HG02642 (cell line): ENCODE data around the gene LIX1L.

Experiments
- ATAC-seq: cut with Tn5 transposase; IDR thresholded peaks from one replicate; pipeline ENCODE4 v1.9.1; 2021; ENCODE audit warnings: mild to moderate bottlenecking; ENCODE audit not compliant: unreplicated experiment, poor library complexity

Gene LIX1L

DNA sequence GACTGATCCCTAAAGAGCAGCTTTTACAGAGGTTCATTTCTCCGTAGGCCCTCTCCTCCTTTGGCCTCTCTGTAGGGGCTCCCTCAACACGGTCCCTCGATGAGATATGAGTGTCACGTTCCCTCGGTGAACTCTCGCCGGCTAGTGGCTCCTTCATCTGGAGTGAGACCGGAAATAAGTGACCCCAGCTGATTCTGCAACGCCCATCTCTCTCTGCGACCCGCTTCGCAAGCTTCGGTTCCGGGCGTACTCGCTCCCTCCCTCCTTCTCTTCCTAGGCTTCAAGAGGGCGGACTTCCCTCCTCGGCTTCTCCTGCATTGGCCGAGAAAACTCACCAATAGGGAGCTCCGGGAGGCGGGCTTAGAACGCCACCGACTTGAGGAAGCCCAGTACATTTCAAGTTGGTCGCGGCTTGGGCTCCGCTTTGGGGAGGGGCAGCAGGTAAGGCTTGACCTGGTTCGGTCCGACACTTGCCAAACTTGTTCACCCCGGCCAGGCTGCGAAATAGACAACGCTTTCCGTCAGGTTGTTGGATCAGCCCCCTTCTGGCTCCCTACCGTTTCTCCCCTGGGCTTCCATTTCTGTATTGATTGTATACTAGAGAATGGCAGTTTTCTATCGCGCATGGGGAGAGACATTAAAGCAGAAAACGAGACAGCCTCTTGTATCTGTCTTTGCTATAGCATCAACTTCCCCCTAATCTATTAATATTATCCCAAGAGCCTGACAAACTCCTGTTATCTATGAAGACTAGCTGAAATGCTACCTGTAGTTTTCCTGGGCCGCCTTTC, 6.7 kb upstream of the LIX1L start, which contains the start of the genes ANKRD34A and POLR3GL:
TSS of gene ANKRD34A (minus strand) at position 248 of the 791 bp plus-strand sequence. CDS start 2,816 bp downstream, outside the sequence.
TSS of gene POLR3GL (plus strand) at position 363 of the 791 bp plus-strand sequence. CDS start 10,176 bp downstream, outside the sequence.
- ATAC-seq: peak; percentile 93

DNA sequence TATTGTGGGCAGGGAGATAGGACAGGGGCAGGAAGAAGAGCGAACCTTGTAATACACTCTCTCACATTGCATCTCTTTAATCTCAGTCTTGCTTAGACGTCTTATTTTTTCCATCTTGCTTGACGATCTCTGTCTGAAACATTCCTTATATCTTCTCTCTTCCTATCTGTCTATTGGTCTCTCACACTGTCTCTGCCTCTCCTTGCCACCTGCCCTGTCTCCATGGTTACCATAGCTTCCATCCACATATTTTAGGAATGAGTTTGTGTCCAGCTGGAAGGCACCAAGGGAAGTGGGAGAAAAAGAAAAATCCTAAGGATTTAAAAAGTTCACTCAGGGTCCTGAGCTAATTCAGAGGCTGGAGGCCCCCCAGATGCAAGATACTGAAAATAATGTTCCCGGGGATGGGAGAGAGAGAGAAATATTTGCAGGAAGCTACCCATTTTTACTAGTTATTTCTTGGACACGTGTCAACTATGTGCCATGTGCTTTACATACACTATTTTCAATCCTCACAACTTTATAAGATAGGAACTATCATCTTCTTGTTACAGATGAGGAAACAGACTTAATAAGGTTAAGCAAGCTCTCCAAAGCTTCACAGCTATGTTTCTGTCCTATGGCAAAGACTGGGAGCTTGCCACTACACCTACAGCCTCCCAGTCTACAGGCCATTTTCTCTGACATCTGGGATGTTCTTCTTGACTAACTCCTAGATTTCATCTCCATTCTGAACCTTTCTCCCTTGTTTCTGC, 5.6 kb upstream of the LIX1L start:
- no peak for ATAC-seq

DNA sequence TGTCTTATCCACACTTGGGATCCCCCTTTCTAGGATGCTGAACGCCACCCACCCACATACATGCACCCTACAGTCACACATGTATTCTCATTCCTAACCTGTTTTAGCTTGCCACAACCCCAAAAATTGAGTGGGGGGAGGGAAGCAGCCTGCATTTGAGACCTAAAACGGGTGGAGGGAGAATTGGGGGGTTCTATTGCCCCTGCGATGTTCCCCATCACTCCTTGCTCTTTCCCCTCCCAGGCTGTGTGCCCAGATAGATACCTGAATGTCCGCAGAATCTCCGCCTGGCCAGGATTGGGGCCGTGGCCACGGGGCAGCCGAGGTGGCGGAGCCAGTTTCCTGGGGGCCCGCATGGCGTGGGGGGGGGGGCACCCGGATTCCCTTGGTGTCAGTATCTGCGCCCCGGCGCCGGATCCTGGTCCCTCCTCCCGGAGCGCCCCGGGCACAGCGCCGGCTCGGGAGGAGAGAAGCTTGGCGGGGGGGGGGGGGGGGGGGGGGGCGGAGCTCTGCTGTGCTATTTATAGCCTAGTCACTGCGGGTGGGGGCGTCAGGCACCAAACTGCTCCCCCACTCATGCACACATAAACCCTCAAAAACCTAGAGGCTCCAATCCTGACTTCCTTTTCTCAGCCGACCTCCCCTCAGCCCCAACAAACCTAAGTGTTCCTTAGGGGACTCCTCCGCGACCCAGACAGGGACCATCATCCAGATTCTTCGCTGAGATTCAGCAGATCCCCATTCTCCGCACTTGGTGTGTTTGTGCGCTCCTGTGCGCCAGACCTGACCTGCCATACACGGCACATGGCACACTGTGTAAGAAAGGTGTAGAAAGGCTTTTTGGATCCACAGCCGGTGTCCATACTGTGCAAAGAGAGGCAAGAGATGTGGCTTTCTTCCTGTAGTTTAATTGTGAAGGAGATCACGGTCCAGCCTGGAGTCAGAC, 4.6 kb upstream of the LIX1L start:
- ATAC-seq: no peak

DNA sequence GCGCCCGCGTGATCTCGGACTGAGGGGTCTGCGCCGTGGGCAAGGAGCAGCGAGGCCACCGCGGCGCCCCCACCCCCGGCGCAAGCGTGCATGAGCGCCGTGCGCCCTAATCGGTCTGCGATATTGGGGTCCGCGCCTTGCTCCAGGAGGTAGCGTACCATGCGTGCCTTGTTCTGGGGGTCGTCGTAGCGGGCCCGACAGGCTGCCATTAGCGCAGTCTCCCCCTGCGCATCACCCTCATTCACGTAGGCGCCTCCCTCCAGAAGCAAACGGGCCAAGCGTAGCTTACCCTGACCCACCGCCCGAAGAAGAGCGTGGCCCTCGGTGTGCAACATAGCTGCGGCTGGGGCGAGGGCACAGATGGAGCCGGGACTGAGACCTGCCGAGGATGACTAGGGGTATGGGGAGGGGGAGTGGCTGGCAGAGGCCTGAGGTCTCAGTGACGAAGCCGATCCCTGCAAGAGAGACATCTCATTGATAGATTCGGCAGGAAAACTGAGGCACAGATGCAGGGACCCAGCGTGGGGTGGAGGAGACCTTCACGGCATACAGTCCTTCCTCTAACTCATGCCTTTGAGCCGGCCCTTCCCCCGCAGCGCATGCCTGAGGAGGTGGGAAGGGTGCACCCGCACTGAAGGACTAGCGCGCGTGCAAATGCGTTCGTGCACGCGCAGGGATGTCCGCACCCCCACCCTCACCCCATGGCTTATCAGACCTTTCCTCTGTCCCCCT, 3.8 kb upstream of the LIX1L start:
- no peak for ATAC-seq

DNA sequence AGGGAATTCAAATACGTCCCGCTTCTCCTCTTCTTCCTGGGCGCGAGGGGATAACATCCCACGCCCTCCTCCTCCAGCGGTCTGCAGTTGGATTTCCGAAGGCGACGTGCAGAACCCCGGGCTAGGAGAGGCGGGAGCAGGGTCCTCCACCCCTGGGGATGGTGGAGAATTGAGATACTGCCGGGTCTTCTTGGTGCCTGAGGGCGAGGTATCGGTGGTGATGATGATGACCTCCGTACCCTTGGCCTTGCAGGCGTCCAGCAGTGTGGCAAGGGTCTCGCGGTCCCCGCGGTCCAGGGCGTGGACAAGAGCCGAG, 3.2 kb upstream of the LIX1L start:
- no peak for ATAC-seq

DNA sequence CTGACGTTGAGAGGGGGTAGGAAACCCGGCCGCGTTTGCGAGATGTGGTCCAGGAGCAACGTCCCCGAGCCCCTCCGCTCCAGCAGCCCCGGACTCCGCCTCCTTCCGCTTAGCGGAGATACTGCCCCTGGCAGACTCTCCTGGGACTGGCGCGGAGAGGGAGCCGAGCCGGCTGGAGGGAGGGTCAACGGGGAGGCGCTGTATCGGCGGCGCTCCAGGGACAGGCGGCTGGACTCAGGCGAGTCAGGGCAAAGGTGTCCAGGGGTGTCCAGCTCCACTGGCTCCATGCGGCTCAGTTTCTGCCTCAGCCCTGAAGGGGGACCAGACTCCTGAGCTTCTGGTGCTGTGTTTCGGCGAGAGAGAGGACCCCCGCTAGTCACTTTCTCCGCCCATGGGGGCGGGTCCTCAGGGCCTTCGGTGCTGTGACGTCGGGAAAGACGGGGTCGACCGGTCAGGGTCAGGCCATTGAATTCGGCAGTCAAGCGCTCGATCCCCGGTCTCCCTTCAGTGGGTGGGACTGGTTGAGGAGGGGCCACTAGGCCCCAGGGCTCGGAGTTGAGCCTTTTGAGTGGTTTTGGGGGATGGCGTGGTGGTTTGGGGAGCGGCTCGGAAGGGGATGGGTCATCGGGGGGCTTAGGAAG, 2.8 kb upstream of the LIX1L start:
- no peak for ATAC-seq

DNA sequence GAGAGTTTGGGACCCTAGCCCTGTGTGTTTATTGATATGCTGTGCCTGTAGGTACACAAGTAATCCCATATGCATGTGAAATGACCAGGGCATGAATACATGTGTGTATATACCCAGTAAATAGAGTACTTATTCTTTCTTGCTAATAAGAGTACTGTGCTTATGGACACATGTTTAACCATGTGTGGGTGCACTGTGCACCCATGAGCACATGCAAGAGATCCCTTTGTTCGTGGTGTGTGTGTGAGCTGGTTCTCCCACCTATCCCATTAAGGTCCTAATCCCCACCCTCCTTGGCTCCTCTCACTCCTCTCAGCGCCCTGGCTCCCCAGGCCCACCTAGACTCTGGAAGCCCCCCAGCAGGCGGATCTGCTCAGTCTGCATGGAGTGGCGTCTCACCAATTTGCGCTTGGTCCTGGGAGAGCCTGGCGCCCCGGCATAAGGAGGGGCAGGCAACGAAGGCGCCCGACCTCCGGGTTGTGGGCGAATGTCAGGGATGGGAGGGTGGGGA, 2.2 kb upstream of the LIX1L start:
- no peak for ATAC-seq

DNA sequence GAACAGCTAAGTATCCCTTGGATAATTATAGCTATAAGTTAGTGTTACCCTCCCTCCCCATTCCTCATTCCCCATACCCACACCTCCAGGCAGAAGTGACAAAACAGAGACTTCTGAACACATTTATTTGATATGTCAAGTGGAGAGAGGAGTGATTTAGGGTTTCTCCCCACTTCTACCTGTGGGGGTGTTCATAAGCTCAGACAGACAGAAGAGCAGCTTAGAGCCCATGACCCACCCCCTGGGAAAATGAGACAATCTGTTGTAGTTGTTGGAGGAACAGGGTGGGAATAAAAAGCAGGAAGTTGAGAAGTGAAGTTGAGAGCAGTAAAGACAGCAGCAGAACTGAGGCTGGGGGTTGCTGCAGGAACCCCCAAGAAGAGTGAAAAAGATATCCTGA, 1.5 kb upstream of the LIX1L start:
- no peak for ATAC-seq

DNA sequence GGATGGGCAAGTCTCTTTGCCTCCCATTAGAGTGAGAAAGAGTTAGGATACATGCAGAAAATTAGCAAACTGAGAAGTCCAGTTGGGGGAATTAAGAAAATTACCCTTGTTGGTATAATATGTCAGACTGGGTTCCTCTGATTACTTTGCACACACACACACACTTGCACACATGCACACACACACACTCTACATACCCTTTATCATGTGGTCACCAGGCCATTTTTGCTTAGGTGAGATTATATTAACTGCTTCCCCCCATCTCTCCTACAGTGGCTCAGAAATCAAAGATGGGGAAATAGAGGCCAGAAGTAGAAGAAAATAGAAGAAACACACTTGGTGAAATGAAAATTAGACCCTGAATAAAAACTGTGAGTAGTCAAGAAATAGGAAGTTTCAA, 917 bp upstream of the LIX1L start:
- no peak for ATAC-seq

DNA sequence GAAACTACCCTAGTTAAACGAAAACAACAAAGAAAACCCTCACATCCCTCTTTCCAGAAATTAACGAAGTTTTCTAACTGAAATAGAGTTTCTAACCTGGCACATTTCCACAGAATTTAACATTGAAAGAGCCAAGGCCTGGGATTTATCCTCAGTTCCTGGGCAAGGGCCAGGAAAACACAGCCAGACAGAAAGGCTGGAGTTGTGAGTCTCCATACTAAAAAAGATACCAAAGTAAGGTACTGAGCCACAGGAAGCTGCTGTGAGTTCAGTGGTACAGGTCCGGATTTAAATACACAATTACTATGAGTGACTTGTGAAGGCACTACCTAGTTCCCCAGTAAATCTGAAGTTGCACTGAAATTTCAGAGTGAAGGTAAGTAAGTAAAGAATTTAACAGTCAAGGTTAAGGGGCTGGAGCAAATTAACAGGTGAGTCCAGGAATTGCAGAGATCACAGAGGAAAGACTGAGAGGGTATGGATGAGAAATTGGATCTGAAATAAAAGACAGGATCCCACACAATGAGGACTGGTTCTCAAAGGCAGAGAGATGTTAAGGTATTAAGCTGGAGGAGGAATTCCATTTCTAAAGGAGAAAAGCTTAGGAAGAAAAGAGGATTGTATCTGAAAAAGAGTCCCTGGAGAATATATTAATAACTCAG, 905 bp downstream of the LIX1L start:
- no peak for ATAC-seq

DNA sequence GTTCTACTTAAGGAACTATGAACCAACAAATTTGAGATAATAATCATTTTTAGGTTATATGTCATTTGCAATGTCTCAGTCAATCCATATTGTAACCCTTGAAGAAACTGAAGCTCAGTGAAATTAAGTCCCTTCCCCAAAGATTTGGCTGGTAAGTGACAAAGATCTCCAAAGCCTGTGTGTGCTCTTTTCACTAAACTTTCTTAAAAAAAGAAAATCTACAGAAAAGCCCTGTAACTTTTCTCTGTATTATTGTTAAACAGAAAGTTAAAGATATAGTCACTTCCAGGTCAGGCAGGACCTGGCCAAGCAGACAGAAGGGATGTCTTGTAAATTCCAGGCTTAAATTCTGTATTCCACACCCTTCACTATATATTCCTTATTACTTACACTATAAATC, 1.5 kb downstream of the LIX1L start:
- no peak for ATAC-seq

DNA sequence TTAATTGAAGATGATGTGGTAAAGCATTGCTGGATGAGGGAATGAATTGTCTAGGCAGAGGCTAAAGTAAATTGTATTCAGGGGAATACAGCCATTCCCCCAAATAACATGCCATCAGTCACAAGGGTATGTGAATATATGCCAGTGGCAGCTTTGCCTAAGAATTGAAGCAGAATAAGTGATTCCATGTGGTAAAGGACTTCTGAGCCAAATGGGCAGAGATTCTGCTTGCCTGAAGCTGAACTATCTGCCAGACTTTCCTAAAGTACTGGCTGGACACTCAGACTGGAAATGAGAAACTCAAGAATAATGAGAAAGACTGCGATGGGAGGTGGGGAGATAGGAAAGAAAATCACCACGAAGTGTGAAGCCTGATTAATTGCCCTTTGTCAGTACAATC, 2.4 kb downstream of the LIX1L start:
- ATAC-seq: no peak

DNA sequence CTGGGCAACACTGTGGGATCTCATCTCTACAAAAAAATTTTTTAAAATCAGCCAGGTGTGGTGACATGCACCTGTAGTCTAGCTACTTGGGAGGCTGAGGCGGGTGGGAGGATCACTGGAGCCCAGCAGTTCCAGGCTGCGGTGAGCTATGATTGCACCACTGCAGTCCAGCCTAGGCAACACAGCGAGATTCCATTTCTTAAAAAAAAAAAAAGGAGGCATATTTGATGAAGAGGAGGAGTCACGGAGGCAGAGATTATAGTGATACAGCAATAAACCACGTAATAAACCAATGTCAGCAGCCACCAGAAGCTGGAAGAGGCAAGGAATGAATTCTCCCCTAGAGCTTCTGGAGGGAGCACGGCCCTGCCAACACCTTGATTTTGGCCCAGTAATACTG, 4.0 kb downstream of the LIX1L start:
- ATAC-seq: no peak

DNA sequence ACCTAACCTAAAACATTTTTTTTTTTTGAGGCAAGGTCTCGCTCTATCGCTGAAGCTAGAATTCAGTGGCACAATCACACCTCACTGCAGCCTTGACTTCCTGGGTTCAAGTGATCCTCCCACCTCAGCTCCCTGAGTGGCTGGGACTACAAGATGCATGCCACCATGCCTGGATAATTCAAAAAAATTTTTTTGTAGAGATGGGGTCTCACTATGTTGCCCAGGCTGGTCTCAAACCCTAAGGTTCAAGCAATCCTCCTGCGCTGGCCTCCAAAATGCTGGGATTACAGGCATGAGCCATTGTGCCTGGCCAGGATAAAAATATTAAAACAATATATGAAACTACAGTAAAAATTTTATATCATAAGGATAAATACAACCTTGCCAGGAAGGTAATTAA, 4.9 kb downstream of the LIX1L start:
- ATAC-seq: no peak

DNA sequence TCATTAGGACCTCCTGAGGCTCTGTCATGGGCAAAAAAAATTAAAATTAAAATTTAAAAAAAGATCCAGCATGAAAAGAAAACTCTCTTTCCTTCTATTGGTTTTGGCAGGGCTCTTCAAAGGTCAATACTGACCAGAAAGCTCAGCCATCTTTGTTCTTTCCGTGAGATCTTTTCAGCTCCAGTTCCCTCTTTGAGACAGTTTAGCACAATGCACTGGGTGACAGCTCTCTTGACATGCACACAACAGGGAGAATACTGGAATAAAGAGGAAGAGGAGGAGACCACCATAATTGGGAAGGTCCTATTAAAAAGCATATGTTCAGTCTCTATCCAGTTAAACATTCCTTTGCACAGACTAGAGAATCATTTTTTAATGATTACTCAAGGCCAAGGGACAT, 6.3 kb downstream of the LIX1L start:
- no peak for ATAC-seq

DNA sequence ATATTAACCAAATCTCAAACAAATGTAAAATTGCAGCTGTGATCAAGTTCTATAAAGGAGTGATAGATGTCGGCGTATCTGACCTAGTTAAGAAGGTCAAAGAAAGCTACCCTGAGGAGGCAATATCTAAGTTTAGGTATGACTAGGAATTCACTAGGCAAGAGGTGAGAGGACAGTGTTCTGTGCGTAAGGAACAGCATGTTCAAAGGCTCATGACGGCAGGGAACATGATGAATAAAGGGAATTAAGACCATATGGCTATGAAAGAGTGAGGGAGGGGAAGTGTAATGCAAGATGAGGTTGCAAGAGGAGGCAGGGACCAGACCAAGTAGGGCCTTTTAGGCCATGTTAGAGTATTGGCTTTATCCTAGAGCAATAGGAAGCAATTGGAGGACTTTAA, 8.6 kb downstream of the LIX1L start:
- no peak for ATAC-seq

DNA sequence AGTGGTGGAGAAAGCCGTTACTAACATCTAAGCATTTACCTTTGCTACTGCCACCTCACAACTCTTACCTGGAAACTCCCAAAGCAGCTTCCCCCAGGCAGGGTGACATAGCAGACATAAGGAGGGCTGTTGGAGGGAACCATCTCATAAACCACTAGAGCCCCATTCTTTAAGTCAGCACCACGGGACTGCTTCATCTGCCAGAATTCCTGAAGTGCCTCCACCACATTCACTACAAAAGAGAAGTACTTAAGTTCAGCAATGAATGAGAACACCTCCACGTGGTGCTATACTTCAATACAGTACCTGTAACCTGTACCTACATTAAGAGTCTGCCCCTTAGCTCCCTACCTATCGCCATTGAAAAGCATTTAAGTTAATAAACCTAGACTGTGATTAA, 10.3 kb downstream of the LIX1L start:
- no peak for ATAC-seq

DNA sequence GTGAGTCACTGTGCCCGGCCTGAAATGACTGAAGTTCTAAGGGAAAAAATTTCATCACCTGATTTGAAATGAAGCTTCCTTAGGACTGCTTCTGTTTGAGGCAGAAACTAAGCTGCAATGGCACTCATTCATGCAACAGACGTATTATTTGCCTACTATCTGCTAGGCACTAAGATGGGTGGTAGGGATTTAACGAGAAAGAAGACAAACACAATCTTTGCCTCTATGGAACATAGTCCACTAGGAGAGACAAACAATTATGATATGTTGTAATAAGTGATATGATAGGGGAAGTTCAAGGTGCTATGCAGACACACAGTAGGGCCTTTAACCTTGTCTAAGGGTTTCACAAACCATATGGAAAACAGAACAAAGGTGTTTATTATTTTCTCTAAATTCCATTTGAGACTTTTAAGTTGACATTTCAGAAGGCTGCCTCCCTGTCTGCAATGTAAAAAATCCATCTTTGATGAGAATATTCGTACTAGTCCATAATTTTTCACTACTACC, 11.3 kb downstream of the LIX1L start:
- ATAC-seq: no peak

DNA sequence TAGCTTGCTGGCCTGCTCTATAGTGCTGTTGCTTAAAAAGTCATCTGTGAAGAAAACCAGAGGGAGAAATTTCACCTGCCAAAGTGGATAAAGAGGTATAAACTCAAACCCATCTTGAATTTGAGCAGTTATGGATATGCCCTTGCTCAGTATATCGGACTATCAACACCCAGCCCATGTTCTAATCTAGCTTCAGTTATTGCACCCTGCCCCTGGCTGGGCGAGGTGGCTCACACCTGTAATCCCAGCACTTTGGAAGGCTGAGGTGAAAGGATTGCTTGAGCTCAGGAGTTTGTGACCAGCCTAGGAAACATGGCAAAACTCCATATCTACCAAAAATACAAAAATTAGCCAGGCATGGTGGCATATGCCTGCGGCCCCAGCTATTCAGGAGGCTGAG, 13.3 kb downstream of the LIX1L start:
- ATAC-seq: no peak
